Amniotic stem cell (primary cell): ENCODE results near the gene CDH2.
A peak's percentile ranks its signal among the peaks of the same experiment; 100 is the strongest.

ENCODE experiments used
- DNase-seq: peaks from one replicate; lab custom pipeline; 2025; lab: John Stamatoyannopoulos, UW

The CDH2 gene

GRCh38 chr18:28044036-28044435, 132.9 kb downstream of the CDH2 start:
- no peak for DNase-seq

DNA sequence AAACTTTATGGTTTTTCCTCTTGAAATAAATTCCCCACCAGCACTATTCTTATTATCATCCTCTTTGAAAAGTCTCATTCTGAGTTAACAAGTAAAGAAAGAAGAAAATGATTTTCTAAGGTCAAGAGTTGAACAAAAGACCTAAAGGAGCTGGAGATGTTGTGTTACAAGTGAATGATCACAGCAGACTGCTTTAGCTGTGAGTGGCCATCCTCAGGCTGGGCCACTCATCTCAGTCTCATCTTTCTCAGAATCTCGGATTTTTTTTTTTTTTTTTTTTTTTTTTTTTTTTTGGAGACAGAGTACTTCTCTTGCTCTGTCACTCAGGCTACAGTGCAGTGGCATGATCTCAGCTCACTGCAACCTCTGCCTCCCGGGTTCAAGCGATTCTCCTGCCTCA, 133.3 kb downstream of the CDH2 start:
- no peak for DNase-seq

DNA sequence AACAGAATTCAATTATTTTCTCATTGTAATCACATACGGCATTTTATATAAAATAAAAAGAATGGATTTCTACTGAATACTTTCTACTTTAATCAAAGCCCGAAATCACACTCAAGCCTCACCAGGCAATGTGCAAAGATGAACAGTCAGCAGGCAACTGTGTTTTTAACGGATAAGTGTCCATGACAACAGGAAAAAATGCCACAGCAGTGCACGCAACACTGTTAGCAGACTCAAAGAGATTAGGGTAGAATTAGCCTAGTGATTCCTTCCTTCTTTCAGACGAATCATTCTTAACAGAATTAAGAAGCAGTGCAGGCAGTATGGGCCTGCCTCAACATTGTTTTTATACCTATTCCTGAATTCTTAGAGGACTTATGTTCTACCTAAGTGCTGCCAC, 135.6 kb downstream of the CDH2 start:
- peak; percentile 72 for DNase-seq

DNA sequence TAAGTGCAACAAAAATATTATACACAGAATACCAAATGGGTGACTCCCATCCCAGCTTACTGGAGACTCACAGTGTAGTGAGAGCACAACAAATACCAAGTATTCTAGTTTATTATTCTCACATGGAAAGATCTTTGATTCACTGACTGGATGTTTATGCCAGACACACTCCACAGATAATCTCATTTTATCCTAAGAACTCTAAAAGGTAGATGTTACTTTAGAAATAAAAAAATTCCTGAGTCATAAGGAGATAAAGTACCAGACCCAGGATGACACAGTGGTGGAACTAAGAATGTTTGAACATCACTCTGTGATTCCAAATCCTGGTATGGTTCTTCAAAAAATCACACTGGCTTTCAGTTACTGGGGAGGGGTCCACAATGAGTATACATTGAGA, 136.2 kb downstream of the CDH2 start:
- DNase-seq = no peak

- no peak for DNase-seq
Observed at GRCh38 chr18:28040211-28040610, 136.7 kb downstream of the CDH2 start.

DNA sequence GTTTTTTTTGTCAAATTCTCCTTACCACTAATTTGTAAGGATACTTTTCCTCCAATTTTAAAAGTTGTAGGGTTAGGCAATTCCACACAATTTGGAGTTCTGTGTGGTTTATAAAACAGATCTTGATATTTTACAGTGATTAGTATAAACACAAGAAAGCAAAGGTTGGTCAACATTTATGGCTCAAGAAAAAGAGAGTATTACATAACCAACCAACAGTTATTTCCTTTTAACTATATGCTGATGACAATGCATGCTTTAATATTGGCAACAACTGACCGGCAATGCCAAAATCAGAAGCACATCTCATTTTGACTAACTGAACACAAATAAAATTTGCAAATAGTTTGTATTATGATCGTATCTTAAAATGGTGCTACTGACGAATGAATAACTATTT, 137.2 kb downstream of the CDH2 start:
- DNase-seq = no peak

DNA sequence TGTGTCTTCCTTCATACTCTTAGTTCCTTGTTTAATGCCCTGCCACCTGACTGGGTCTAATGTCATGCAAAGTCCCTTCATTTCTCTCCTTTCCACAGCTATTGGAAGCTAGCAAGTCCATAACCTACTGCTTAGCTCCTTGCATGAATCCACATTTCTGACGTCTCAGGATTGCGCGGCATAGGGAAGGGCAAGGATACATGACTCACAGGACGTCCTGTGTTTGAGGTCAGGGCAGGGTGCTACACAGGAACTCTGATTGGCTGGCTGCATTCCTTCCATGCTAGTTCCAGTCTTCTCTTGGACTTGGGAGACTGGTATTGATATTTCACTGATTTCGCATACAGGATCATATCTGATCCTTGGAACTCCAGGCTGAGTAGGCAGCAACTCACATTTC, 137.9 kb downstream of the CDH2 start:
- DNase-seq = no peak

GRCh38 chr18:28036488-28036887, 140.4 kb downstream of the CDH2 start:
- no peak for DNase-seq

DNA sequence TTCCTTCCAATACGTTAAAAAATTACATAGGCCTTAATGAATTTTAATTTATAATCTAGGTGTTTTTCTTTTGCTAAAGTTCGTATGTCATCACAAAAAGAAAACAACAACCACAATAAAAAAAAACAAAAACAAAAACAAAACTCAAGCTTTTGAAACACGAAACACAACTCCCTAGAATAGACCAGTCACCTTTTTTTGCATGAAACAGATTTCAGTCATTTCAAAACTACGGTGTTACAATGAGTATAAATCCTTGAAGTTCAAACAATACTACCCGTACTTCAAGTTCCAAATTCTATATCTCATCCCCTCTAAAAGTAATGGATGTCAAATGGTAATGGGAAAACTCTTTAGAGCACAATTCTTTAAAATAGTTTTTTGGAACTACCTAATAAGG, 142.4 kb downstream of the CDH2 start:
- DNase-seq = no peak

- no peak for DNase-seq
Observed at GRCh38 chr18:28032177-28032576, 144.8 kb downstream of the CDH2 start.

DNA sequence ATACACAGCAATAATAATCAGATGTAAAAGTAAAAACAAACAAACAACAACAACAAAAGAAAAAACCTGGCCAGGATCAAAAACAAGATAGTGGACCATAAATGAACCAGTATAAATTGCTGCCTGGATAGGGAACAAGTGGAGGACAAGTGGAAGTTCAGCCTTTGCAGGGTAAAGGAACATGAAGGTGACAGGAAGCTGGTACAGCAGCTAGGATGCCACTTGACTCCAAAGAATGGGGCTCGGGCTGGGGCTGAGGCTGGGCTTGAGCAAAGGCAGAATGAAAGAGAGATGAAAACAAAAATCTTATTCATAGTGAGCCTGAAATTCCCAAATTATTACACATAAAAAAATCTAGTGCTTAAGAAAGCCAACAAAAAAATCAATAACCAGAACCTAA, 146.5 kb downstream of the CDH2 start:
- no peak for DNase-seq

GRCh38 chr18:28027755-28028154, 149.2 kb downstream of the CDH2 start:
- DNase-seq = no peak

DNA sequence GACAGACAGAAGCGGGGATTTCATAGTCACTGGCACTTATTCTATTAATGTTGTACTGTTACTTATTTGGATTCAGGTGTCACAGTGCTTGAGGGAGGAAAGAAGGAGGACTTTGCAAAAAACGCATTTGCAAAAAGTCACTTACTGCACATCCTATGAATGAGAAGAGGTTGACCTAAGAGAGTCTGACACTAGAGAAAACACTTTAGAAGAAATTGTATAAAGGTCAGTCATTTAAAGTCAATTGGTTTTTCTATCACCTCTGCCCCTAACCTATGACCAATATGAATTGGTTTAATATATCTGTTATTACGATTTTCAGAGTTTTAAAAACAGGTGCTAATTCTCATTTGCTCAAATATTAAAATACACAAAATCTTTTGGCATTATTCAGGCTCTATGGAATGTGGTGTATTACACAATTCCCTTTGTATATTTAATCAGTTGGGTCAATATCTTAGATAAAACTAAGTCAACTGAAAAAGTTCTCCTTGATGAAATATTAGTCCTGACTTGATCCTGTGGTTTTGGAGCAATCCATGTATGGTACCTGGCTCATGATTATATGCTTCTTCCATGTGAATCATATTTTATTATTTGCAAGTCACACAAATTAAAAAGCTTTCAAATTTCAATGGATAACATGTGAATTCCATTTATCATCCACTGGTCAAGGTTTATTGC, 157.4 kb downstream of the CDH2 start:
- no peak for DNase-seq

- DNase-seq = no peak
Observed at GRCh38 chr18:28018351-28018750, 158.6 kb downstream of the CDH2 start.

GRCh38 chr18:28015671-28016070, 161.3 kb downstream of the CDH2 start:
- DNase-seq = no peak

DNA sequence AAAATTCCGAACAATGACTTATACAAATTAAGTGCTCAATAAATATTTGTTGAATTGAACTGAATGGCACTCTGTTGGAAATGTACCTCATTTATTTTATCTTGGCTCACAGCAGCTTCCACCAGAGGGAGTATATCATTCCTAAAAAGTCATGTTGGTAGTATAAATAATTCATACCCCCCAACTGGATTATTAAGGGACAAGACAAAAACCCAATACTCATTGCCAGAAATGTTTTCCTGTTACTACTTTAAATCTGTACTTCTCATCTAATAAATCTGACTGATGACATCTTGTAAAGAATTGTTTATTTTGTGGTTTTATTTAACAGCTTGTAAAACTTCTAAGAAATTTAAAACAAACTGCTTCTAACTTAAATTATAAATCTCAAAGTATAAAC, 163.9 kb downstream of the CDH2 start:
- DNase-seq = no peak

GRCh38 chr18:28012336-28012735, 164.6 kb downstream of the CDH2 start:
- no peak for DNase-seq

DNA sequence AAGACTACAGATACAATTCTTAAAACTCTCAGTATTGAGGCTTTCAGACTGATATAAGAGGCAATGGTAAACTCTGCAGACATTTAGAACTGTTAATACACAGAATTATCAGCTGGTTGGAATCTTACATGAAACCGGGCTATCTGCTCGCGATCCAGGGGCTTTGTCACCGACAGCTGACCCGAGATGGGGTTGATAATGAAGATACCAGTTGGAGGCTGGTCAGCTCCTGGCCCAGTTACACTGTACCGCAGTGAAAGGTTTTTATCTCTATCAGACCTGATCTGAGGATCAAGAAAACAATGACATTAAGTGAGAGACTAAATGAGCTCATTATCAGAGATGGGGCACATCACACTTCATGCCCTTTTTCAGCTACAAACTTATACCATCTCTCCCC, 167.3 kb downstream of the CDH2 start:
- no peak for DNase-seq

GRCh38 chr18:28007841-28008240, 169.1 kb downstream of the CDH2 start:
- no peak for DNase-seq

GRCh38 chr18:28005164-28005563, 171.8 kb downstream of the CDH2 start:
- DNase-seq = no peak

DNA sequence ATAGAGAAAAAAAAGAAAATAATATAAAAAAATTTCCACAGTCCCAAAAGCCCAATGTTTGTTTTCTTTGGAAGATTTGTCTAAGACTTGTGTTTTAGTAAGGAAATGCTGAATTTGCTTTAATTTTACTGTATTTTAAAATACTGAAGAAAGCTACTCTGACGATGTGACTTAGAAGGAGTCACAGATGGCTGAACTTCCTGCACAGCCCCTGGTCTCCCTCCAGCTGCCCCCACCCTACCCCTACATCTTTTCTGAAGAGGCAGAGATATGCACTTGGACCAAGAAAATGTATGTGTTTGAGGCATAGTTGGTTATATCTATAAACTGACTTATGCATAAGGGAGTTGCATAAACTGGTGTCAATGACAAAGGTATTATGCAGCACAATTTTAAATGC, 172.3 kb downstream of the CDH2 start:
- no peak for DNase-seq

GRCh38 chr18:28003451-28003850, 173.5 kb downstream of the CDH2 start:
- no peak for DNase-seq

DNA sequence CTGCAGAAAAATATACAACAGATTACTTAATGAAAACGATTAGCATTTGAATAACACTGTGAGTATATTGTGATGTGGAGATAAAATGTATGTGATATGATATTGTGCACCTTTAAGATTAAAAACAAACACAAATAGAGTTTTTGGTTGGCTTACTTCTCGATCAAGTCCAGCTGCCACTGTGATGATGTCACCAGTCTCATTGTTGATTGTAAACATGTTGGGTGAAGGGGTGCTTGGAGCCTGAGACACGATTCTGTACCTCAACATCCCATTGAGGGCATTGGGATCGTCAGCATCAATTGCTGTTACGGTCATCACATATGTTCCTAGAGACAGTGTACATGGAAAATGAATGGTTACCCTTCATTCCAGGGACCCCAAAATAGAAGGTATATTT, 174.1 kb downstream of the CDH2 start:
- no peak for DNase-seq

DNA sequence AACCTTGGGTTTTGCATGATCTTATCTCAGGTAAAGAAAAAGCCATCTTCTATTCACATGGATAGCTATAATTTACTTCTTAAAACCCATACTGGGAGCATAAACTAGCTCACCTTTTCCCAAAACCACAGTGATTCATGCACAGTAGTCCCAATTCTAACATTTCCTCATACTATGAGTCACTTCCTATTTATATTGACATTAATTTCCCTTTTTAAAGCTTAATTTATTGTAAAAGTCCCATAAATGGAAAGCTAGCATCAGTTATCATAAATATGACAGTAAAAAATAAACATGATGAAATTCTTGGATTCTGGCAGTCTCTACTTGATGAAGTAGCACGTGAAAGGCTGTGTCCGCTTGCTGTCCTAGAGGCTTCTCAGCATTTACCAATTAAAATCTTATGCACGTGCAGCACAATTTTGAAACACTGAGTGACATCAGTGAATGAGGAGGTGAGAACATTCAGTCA, 180.1 kb downstream of the CDH2 start:
- DNase-seq = no peak
